GM21717 (cell line): ENCODE data around the gene TSHZ3.

Experiments
- ATAC-seq: cut with Tn5 transposase; IDR thresholded peaks from one replicate; pipeline ENCODE4 v1.9.1; 2021; ENCODE audit warnings: mild to moderate bottlenecking, moderate library complexity; ENCODE audit not compliant: unreplicated experiment

Gene TSHZ3

GRCh38 chr19:31315652-31316051 is 33.6 kb downstream of the TSHZ3 start:
- ATAC-seq = no peak

GRCh38 chr19:31314849-31315629 is 34.2 kb downstream of the TSHZ3 start:
- ATAC-seq = no peak

DNA sequence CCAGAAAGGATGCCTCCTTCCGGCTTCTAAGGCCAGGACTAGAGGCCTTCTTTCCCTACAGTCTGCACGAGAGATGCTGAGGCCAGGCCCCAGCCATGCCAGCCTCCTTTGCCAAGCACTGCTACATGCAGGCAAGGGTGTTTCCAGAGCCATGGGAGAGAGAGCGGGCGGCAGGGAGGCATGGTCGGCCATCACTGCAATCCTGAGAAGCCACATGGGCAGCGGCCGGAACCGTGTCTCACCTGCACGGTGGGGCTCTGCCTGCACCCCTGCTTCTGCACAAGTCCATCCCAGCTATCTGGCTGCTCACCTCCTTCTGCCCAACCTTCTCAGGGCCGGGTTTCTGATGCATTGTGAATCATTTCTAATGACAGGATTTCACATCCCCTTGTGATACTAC is 35.1 kb downstream of the TSHZ3 start:
- ATAC-seq = no peak

- no peak for ATAC-seq
Measured at GRCh38 chr19:31313291-31314030, 35.8 kb downstream of the TSHZ3 start.

- ATAC-seq = no peak
Measured at GRCh38 chr19:31312677-31313244, 36.5 kb downstream of the TSHZ3 start.

DNA sequence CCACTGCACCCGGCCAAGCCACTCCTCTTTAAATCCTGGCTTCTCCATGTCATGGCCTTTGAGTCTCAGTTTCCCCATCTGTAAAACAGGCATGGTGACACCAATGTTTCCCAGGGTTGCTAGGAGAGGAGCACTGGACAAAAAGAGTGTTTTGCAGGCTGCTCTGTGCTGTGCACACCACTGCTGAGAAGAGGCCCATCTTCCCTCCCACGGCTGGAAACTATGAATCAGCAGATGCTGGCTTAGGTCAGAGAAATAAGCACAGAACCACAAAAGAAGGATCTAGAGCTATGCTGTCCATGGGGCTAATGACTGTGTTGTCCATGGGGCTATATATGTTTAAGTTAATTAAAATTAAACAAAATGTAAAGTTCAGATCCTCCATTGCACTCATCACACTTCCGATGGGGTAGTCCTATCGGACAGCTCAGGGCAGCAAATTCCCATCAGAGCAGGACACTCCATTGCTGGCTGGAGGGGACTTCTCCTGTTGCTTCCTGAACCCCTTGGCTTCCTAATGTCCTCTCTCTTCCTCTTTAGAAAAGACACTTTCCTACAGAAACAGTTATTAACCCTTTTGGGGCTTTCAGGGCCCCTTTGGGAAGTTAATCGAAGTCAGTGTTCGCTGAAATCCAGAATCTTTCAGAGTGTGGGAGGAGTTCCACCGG is 37.1 kb downstream of the TSHZ3 start:
- no peak for ATAC-seq

DNA sequence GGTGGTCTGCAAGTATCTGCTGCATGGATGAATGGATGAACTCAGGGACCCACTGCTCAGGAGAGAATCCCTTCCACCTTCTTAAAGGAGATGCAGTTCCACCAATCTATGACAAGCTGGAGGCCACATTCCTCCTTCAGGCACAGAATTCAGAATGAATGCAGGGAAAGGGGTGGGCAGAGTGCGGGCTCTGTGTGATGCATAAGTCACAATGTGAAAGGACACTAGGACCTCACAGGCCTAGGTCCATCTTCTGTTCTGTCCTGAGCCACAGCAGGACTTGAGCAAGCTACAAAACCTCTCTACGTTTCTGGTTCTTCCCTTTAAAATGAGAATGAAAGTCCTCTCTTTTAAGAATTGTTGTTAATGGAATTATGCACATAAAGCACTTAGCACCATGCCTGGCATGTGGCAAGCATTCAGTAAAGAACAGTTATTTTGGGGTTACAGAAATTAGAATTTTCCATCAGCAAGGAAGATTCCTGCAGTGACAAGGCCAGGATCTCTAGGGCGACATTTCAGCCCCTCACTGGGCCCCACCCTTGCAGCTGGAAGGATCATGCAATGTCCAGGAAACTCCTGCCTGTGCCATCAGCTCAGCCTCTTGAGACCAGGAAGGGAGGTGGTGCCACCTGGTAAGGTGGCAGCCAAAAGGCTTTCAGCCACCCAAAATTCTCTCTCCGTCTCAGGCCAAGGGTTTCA is 38.7 kb downstream of the TSHZ3 start:
- ATAC-seq = no peak

DNA sequence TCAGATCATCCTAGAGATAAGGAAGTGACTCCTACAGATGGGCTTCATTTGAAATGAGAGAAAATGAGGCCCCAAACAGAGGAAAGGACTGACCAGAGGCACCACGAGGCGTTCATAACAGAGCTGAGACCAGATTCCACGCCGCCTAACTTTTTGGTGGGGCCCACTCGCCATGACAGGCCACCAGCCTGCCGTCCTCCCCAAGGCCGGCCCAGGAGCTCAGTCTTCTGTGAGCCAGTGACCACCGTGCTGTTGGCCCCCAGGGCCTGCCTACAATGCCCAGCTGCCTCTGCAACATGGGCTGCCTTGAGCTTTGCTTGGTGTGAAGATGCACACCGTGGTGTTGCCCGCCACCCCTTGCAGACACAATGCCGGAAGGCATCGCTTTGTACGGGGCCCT is 40.5 kb downstream of the TSHZ3 start:
- ATAC-seq = no peak

GRCh38 chr19:31307071-31307669 is 42.1 kb downstream of the TSHZ3 start:
- no peak for ATAC-seq

- ATAC-seq = no peak
Measured at GRCh38 chr19:31306006-31306753, 43.1 kb downstream of the TSHZ3 start.

DNA sequence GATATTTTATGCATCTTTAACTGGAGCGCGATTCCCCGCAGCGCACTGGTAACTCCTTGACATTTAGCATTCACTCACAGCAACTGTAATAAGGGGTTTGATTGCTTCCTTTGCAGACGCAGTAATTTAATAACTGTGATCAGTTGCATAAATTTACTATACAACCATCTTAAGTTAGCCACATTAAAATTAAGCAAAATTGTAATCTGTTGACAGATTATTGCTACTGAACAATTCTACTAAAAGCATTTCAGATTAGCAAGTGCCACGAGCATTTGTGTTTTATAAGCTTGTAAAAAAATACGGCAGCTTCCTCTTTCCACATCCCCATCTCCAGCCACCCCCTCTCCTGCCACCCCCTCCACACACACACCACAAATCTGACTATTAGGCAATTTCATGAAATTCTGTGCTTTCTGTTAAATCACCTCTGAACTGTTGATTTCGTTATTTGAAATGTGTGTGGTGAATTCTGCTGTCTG is 44.4 kb downstream of the TSHZ3 start:
- ATAC-seq = no peak

GRCh38 chr19:31303262-31303815 is 45.9 kb downstream of the TSHZ3 start:
- ATAC-seq = no peak

GRCh38 chr19:31301306-31301980 is 47.8 kb downstream of the TSHZ3 start:
- ATAC-seq = no peak

- no peak for ATAC-seq
Measured at GRCh38 chr19:31300422-31300821, 48.8 kb downstream of the TSHZ3 start.

DNA sequence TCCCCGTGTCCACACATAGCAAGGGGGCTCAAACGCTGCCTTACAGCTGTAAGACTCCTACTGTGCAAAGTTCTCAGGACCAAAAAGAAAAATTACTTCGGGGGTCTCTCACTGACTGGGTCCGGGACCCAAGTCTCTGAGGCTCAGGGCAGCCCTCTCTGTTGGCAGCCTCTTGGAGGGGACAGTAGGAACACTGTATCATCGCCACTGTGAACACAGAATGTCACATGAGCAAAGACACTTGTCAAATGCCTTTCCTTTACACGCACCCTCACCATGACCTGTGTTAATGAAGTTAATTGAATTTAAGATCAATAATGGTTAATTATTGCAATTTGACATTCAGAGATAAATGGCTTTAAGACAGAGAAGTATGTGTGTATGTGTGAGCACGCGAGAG is 49.6 kb downstream of the TSHZ3 start:
- ATAC-seq = no peak

DNA sequence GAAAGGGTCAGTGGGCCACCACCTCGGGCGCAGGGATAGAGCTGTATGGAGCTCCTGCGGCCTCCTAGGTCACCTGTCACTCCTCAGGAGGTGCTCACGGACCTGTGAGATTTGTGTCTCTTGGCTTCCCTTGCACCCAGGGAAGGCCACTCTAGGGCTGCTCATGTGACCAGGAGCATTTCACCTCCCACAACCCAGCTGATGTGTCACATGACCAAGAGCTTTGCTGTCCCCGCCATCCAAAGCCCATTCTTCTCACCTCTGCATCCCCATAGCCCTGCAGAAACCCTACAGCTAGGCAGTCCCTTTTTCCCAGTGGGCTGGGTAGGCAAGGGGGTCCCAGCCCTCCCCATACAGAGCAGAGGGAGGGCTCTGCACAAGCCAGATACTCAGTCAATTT is 51.2 kb downstream of the TSHZ3 start:
- no peak for ATAC-seq

DNA sequence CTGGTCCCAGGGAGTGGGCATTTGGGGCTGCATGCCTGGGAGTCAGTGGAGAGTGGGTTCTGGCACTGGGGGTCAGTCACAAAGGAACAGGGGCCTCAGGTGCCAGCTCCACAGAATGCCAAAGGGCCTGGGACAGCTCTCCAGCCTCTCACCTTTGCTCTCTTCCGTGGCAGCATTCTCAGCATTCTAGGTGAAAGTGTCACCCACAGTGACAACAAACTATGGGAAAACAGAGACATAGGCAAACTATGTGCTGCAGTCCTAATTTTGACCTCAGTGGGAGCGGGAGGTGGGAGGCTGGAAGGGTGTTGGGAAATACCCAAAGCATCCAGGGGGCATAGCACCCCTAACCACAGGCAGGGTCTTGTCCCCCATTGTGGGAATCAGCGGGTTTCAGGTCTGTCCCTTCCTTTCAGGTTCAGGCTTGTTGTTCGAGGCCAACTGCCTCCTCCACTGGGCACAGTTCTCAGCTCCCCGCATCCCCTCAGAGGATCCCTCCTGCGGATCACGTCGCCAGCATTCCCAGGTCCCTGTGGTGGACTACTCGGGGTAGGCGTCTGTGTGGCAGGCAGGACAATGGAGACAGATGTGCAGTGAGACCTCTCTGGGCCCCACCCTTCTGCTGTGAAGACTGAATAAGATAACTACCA is 52.4 kb downstream of the TSHZ3 start:
- ATAC-seq = no peak

DNA sequence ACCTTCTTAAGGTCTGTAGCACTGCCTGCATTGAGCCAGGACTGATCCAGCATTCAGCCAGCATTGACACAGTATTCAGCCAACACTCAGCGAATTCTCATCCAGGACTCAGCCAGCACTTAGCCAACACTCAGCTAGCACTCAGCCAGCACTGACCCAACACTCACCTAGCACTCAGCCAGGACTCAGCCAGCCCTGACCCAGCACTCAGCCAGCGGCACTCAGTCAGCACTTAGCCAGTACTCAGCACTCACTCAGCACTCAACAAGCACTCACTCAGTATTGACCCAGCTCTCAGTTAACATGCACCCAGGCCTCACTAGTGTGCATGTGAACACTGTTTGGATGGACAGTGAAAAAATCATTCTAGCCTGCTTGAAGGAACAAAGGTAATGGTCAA is 55.0 kb downstream of the TSHZ3 start:
- ATAC-seq = no peak
